Measurements from ENCODE around the gene FAM83E. TPM values are rescaled to one million over a fixed set of nuclear protein-coding genes. Genes with fewer than 3 reads are reported as not detected.

The FAM83E gene
- total and polyA plus RNA-seq, 2 experiments from 2014 or later, result 1.0 to 2.3 TPM

GRCh38 chr19:48616041-48616436, 1.2 kb upstream of the FAM83E start (continued):
- TF ChIP-seq ZNF462 (CRISPR knock-in tag; IDR thresholded peaks at IDR 0.05) (no peak), NANOG (IDR thresholded peaks at IDR 0.05; ENCODE audit: borderline replicate concordance) (no peak), REST (IDR thresholded peaks at IDR 0.05; ENCODE audit: unreplicated experiment) (no peak), CREB1 (CRISPR knock-in tag; IDR thresholded peaks at IDR 0.05; ENCODE audit: low read depth) (no peak), ZNF114 (CRISPR knock-in tag; IDR thresholded peaks at IDR 0.05) (no peak), JUNB (IDR thresholded peaks at IDR 0.05; ENCODE audit: unreplicated experiment) (no peak), EZH2phosphoT487 (IDR thresholded peaks at IDR 0.05; ENCODE audit: unreplicated experiment) (no peak), STAT1 (IDR thresholded peaks at IDR 0.05; ENCODE audit: unreplicated experiment) (no peak), POLR2AphosphoS5 (IDR thresholded peaks at IDR 0.05; ENCODE audit: low read depth) (no peak)
